ENCODE data around the gene CSRP1. TPM values are rescaled to one million over a fixed set of nuclear protein-coding genes. Genes with fewer than 3 reads are reported as not detected.

The CSRP1 gene
- total and polyA plus RNA-seq, 9 of the 15 experiments (the other 6 are each of a cell fraction or from before 2014, with no cell fraction given) = 6.8 to 39.4 (median 23.7) TPM

- DNase-seq (ENCODE audit: extremely low read depth in 1 of 4, low spot score in 3 of 4) (peak; percentile 87 to 89 (median 88)), FAIRE-seq (peak; percentile 95), ATAC-seq (peak; percentile 85)
- H3K79me2 ChIP-seq (ENCODE audit: control insufficient read depth, insufficient read depth, low read length) = no peaks in the 10 kb centered on the region
- peak overlapping the region in 1 of 2 experiments; percentile 56; a peak in 2 of 4 replicates for H3K9ac ChIP-seq (ENCODE audit: insufficient read depth in 1 of 2, low read depth in 2 of 2, low read length in 2 of 2)
- in situ Hi-C loops (cut with MboI) (no loop called here), intact Hi-C loops (cut with micrococcal nuclease) (no loop called here)
- 13% methylated on average over 13 of the region's 13 CpGs for WGBS (ENCODE audit: insufficient coverage, low coverage, missing lambda C conversion rate)
- H3K4me3 ChIP-seq = no peak overlapping the region
- H3K27ac ChIP-seq (ENCODE audit: extremely low read depth, low read depth, low read length) = peak overlapping the region; percentile 53; the same call in 2 of the 3 replicates
- BruUV-seq (replicated peaks) = no TSS peak
- H2AFZ ChIP-seq (ENCODE audit: low read depth, low read length) = peak overlapping the region; percentile 89
- H3K9me1 ChIP-seq (ENCODE audit: control insufficient read depth, insufficient read depth, low read length) = no peaks in the 10 kb centered on the region
- H4K20me1 ChIP-seq (replicated peaks; ENCODE audit: control insufficient read depth, insufficient read depth, low read length) = no peaks in the 10 kb centered on the region
- H3K4me2 ChIP-seq (ENCODE audit: insufficient read depth, low read length) = peak overlapping the region; percentile 39; the same call in 1 of the 2 replicates
- CTCF ChIA-PET (ENCODE audit: low intra/inter-chr PET ratio) = interaction anchor here (0.6 kb wide), 1 partner anchor 51 kb away, joined by 3 read pairs; no protein-coding TSS in a partner anchor
- POLR2A ChIA-PET = interaction anchor here (0.8 to 1.6 kb wide), 5 partner anchors 10 to 100 kb away, joined by 3 to 7 read pairs (median 4); no protein-coding TSS in a partner anchor
- H3K4me1 ChIP-seq (replicated peaks in 1 of 2; ENCODE audit: control insufficient read depth in 2 of 2, insufficient read depth in 2 of 2, low read length in 2 of 2) = peaks cover 10 to 23% of the 10 kb centered on the region in 2 experiments
- H3K9me3 ChIP-seq (replicated peaks; ENCODE audit: control insufficient read depth, insufficient read depth, low read depth, low read length) = no peaks in the 10 kb centered on the region
- H3K27me3 ChIP-seq (ENCODE audit: control insufficient read depth in 2 of 2, insufficient read depth in 2 of 2, low read length in 2 of 2) = no peaks in the 10 kb centered on the region
- no peaks in the 10 kb centered on the region for H3K36me3 ChIP-seq (ENCODE audit: control insufficient read depth, insufficient read depth, low read length)
- TF ChIP-seq NR4A1 (CRISPR knock-in tag; IDR thresholded peaks at IDR 0.05) = no peak
- peak; percentile 75; the same call in 1 of the 2 replicates for TF ChIP-seq NR4A1 (tag; IDR thresholded peaks at IDR 0.05)
- no peak for TF ChIP-seq MCM5 (IDR thresholded peaks at IDR 0.05; ENCODE audit: low read depth)
- TF ChIP-seq ZNF512 (tag; IDR thresholded peaks at IDR 0.05) = peak; percentile 34; the same call in 1 of the 2 replicates
- peak in 1 of 2 experiments; percentile 26; a peak in 1 of 4 replicates for TF ChIP-seq RCOR1 (IDR thresholded peaks at IDR 0.05; ENCODE audit: borderline replicate concordance in 1 of 2, low read depth in 2 of 2, low read length in 2 of 2)
- peak; percentile 75; the same call in 1 of the 2 replicates for TF ChIP-seq ELF4 (CRISPR knock-in tag; IDR thresholded peaks at IDR 0.05)
- peak; percentile 72 to 90; a peak in 3 of 4 replicates for TF ChIP-seq UBTF (IDR thresholded peaks at IDR 0.05; ENCODE audit: borderline replicate concordance in 1 of 2, low read depth in 2 of 2, low read length in 2 of 2)
- peak; percentile 50; the same call in 1 of the 2 replicates for TF ChIP-seq MYC (IDR thresholded peaks at IDR 0.05; ENCODE audit: low read depth, low read length)
- TF ChIP-seq MYC (CRISPR knock-in tag; IDR thresholded peaks at IDR 0.05; ENCODE audit: borderline replicate concordance, low read depth) = no peak
- TF ChIP-seq ZNF77 (CRISPR knock-in tag; IDR thresholded peaks at IDR 0.05) = peak; percentile 20; the same call in 1 of the 2 replicates
- TF ChIP-seq MTA1 (IDR thresholded peaks at IDR 0.05; ENCODE audit: borderline replicate concordance) = no peak
- no peak for TF ChIP-seq ZNF436 (CRISPR knock-in tag; IDR thresholded peaks at IDR 0.05)
- no peak; the same call in 1 of the 2 replicates for TF ChIP-seq USF1 (CRISPR knock-in tag; IDR thresholded peaks at IDR 0.05)
- peak; percentile 46 for TF ChIP-seq RBFOX2 (IDR thresholded peaks at IDR 0.05; ENCODE audit: low read depth, low read length)
- TF ChIP-seq JUND (IDR thresholded peaks at IDR 0.05; ENCODE audit: borderline replicate concordance, low read depth, low read length) = peak; percentile 97
- peak; percentile 95; the same call in 2 of the 3 replicates for TF ChIP-seq JUND (tag; IDR thresholded peaks at IDR 0.05; ENCODE audit: borderline replicate concordance, low read depth, low read length)
- TF ChIP-seq CBFB (CRISPR knock-in tag; IDR thresholded peaks at IDR 0.05) = peak; percentile 39; the same call in 1 of the 2 replicates
Measured at GRCh38 chr1:201461645-201462441, 45.1 kb downstream of the CSRP1 start.
